GM19351 (cell line): ENCODE measurements around the gene GLOD4.
"Not testable (repeated sequence)": the region's sequence is repeated elsewhere in the genome, so short reads cannot be mapped to it uniquely, and the experiment has no call there.

ENCODE experiments used
- ATAC-seq: cut with Tn5 transposase; IDR thresholded peaks from one replicate; pipeline ENCODE4 v1.9.1; 2021; ENCODE audit warnings: mild to moderate bottlenecking, moderate library complexity; ENCODE audit not compliant: unreplicated experiment

Gene GLOD4

DNA sequence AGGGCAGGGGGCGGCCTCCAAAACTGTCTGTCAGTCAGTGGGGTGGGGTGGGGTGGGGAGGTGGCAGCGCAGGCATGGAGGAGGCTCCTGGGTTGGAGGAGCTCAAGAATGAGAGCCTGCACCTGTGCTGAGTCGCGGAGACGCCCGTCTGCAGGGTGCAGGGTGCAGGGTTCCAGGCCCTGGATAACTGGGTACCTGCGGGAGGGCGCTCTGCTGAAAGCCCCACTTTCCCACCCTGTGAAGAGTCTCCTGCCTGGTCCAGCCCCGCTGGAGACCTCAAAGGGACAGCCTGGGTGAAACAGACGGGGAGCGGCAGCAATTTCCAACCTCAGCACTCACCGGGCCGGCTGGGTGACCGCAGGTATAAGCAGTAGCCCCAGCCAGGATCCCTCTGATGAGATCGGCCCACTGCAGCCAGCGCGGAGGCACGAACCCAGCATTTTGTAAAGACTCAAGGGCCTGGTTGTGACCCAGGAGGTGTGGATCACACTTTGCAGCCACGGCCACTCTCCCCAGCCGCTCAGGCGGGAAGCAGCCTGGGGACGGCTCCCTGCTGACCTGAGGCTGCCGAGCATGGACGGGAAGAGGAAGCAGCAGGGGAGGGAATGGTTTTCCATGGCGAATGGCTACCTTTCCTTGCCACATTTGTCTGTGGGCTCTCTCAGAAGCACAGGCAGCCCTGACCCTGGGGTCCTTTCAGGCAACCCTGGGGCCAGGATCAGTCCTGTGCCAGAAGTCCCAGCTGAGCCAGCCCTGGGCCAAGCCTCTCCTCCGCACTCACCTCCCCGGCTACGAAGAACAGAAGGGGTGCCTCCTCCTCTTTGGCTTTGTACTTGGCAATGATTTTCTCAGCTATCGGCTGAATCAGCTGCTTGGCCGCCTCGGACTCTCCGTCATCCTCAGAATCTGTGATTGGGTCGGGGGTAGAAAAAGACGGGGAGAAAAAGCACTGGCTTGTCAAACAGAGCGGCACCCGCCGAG, 21.1 kb upstream of the GLOD4 start:
- ATAC-seq, result no peak

DNA sequence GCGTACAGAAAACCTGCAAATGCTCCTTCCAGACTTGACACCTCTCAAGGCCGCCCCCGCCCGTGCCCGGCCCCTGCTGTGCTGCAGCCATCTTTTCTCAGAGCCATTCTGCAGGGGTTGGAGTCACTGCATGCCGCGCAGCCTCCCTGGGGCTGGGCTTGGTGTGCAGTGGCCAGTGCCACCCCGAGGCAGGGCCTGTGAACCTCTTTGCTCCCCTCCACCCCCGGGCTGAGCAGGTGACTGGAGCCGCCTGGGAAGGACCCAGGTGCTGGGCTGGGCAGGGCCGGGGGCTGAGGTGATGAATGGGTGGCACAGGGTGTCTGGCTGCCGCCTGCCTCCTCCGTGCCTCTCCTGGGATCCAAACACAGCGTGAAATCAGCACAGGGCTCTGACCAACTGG, 20.4 kb upstream of the GLOD4 start:
- ATAC-seq, result no peak

DNA sequence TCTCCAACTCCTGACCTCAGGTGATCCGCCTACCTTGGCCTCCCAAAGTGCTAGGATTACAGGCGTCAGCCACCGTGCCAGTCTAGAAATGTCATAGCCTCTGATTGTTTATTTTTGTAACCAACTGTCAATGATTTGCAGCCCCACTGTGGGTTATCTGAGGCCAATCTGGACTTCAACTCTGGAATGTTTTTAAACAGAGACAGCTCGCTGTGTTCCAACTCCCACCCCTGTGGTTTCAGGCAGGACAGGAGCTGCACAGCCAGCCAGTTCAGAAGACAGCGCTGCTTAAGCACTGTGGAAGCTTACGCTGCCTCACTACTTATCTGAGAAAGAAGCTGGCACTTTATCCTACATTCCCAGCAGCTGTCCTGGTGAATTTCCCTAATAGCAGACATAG, 19.6 kb upstream of the GLOD4 start:
- no peak for ATAC-seq

DNA sequence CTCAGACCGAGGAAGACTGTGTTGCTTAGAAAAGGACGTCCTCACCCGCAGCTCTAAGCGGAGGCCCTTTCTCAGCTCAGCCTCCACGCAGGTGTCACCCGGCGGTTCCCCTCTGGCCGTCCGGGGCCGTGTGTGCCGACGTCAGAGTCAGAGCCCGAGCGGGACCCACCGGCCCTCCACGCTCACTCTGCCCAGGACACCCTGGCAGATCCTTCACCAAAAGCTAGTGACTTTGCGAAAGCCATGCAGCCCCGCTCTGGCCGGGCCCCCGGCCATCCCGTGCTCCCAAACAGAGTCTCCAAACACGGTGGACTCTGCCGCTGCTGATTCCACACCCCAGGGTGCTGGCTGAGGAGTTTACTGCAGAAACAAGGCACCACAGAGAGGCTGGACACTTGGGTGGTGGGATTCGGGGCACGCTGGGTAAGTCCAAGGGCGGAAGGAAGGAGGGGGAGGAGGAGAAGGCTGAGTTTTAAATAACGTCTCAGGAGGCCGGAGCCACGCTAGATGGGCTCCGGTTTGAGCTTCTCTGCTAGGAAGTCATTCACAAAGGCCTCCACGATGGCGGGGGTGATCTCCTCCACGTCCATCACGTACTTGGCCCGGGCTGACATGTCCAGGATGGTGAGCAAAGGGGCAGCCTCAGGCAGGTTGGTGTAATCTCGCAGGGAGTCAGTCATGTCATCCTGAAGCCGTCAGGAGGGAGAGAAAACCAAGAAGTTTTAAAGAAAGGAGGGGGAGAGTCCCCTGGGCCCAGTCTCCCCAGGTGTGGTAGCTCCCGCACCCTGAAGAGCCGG, 18.6 kb upstream of the GLOD4 start:
- ATAC-seq, result no peak

DNA sequence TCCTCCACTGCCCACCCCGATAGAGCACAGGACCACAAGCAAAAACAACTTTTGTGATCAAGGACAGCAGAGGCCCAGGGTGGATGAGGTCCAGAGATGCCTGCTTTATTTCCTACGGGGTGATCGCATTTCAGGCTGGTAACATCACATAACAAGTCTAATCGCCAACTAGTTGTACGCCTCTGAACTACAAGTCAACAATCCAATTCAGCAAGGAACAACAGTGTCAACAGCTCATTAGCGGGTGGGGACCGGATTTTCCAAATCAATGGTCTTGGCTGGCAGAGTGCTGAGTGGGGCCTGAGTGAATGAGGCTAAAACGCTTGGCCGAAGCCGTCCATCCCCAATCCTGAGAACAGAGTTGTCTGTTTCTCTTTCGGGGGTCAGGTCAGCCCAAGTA, 17.2 kb upstream of the GLOD4 start:
- ATAC-seq, result no peak

DNA sequence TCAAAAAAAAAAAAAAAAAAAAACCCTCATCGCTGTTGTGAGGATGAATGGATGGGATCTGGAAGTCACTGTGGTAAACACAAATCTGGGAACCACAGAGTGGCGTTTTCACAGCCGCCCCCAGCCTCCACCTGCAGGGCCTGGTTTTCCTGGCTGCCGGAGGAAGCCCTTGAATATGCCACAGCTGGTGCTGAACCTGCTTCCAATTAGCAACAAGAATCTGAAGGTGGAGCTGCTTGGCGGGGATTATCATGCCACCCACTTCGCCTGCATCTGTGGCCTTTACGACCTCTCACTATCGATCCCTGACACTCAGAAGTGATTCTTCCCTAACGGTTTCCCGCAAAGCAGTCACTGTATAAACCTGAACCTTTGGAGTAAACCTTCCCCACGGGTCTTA, 16.2 kb upstream of the GLOD4 start:
- no peak for ATAC-seq

DNA sequence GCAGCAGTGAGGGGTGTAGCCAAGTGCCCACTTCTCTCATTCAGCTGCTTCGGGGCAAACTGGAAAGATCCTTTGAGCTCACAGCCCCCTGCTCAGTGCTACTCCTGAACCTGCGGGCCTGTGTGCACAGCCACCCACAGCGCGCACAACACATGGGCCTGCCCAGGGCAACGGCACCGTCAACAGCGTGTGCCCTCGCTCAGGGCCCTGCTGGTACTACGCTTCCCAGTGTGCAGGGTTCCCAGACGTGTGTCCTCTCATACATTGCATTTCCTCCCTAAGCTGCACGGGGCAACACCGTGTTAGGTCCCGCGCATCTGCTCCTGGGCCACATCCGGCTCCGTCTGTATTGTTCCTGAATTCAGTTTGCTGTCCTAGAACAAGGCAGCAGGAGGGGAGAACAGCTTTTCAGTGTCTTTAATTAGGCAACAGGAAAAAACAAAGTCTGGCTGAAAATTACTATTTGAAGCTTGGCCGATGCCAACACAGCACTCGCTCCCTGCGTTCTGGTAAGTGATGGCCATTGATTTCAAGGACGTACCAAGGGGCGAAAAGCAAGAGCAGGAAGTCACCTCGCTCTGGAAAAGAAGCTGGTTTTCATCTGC, 15.3 kb upstream of the GLOD4 start:
- ATAC-seq, result no peak

DNA sequence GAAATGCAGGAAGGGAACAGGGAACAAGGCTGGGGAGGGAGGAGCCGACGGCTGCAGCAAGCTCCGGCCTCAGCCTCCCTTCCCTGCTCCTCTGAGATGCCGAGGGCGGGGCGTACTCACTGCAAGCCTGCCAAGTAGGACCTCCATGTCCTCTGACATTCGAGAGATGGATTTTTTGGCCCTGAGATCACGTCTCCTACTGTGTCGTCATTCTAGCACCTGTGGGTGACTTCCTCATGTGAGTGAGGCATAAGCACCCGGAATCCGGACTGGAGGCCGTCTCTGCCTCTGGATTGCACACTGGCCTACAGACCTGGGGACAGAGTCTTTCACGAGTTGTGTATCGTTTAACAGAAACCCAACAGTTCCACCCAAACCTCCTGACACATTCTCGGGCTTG, 14.5 kb upstream of the GLOD4 start:
- no peak for ATAC-seq

DNA sequence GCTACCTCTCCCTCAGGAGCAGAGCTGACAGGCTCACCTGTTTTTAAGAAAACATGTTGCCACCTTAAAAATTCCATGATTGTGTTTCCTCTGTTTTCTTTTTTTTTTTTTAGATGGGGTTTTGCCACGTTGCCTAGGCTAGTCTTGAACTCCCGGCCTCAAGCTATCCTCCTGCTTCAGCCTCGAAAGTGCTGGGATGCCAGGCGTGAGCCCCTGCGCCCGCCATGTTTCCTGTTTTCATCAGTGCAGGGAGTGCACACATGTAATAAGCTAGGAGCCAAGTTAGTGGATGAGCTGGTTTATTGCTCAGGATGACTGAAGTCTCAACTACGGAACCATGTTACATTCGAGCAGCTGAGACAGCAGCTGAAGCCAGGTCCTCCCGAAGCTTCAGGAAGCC, 13.6 kb upstream of the GLOD4 start:
- no peak for ATAC-seq

DNA sequence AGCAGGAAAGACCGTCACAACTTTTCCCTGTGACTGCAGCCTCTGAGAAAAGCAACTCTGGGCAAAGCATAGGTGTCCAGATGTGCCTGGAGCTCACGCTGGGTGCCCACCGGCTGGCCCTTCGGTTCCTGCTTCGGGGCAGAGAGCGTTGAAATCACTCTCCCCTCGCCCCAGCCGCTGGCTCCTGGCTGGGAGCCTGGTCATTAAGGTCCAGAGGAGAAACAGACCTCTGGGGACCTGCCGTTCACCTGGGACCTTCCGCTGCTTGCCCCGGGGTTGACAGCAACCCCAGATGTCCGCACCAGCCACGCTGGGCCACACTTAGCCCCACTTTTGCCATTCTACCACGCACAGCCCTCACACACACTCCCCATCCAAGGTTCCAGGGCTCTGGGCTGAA, 13.2 kb upstream of the GLOD4 start:
- ATAC-seq, result no peak

DNA sequence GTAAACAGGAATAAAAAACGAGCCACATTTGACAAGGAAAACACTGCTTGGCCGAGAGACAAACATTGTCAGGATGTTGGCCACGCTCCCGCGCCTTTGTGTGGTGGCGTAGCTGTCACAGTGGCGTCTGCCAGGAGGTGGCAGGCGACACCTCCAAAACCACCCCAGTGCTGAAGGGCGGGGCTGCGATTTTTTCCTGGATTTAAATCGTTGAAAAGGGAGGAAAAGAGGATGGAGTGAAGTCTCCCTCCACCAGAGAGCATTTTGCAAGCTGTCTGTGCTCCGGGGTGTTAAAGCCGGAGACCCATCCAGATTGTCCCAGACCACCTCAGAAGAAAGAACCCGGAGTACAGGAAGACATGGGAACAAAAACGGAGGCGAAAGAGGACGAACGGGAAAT, 12.8 kb upstream of the GLOD4 start:
- no peak for ATAC-seq

DNA sequence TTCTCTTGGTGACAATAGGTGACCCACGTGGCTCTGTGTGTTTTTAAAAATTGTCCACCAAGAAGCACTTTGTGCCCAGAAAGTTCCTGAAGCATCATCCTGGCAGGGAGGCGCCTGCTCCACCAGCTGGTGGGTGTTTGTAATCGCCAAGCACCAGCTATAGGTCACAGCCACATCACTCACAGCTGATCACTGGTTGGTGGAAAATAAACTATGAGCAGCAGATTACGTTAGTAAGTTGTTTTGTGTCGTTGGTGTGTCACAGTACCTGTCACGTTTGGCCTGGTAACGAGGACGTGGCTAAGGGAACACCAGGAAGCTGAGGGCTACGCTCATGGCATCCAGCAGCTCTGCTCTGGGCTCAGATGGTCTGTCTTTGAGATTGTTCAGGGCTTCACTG, 10.2 kb upstream of the GLOD4 start:
- ATAC-seq, result no peak

DNA sequence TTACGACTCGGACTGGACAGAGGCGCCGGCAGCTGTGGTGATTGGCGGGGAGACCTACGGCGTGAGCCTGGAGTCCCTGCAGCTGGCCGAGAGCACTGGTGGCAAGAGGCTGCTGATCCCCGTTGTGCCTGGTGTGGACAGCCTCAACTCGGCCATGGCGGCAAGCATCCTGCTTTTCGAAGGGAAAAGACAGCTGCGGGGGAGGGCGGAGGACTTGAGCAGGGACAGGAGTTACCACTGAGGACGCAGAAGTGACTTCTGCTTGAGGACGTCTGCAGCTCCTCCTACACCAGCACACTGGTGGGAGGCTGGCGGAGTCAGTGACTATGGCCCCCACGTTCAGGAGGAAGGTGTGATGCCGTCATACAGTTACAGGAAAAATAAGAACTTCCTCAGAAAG, 9.7 kb upstream of the GLOD4 start:
- no peak for ATAC-seq

DNA sequence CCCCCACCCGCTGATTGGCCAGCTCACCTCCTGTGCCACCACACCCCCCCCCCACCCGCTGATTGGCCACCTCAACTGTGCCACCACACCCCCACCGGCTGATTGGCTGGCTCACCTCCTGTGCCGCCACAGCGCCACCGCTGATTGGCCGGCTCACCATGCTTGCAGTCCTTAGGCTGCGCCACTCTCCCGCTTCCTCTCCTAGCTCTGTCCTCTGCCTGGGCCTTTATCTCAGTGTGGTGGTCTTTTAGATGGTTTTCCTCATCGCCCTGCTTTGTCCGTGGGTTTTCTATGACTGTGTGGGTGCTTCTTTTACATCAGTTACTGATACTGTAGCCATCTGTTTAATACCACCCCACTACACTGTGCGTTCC, 8.8 kb upstream of the GLOD4 start:
- ATAC-seq, result not testable (repeated sequence)

DNA sequence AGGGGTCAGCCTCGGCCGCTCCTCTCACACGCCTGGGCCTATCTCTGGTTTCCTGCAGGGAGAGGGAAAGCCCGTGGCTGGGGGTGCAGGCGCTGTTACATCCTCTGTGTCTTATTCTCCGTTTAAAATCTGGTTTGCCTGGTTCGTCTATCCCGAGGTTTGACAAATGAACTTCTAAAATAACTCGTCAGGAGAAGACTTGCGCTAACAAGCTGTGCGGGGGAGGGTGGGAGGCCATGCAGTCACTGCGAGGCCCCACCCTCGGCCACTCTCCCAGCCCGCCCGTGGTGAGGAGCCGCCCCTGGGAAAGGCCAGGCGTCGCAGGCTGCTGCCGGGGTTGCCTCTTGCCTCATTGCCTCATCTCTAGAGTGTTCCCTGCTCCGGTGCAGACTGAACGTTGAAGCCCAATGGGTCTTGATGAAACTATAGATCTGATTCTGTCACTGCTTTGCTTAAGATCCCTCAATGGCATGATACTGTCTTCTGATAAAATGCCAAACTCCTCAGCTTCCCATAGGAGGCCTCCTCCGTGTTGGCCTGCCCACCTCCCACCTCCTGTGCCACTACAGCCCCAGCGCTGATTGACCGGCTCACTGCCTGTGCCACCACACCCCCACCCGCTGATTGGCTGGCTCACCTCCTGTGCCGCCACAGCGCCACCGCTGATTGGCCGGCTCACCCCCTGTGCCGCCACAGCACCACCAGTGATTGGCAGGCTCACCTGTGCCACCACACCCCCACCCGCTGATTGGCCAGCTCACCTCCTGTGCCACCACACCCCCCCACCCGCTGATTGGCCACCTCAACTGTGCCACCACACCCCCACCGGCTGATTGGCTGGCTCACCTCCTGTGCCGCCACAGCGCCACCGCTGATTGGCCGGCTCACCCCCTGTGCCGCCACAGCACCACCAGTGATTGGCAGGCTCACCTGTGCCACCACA, 8.1 kb upstream of the GLOD4 start:
- ATAC-seq, result not testable (repeated sequence)

DNA sequence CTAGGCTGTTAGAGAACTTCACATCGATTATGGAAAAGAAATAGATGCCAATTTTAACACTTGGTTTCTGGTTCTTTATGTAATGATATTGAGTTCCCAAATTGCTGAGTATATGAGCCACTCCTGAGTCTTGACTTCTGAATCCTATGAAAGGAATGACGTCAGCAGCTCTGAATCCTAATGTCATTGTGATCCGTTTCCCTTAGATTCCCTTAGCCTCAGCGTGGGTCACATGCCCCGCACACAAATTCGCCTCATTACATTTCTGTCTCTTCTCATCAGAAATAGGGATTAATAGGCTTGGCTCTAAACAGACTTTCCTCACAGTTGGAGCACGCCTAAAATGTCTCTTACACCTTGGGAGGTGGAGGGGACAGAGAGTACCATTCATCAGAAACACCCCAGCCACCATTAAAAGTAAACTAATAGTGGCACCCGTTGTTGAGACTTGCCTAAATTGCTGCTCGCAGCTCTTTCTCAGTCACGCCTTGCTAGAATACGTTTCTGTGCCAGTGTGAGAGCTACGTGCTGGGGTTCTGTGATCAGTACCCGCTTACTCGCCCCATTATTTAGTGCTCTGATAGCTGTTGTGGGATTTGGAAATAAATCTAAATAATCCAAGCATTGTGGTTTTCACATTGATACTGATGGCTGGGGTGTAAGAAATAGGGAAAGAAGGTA, 7.2 kb upstream of the GLOD4 start:
- no peak for ATAC-seq

DNA sequence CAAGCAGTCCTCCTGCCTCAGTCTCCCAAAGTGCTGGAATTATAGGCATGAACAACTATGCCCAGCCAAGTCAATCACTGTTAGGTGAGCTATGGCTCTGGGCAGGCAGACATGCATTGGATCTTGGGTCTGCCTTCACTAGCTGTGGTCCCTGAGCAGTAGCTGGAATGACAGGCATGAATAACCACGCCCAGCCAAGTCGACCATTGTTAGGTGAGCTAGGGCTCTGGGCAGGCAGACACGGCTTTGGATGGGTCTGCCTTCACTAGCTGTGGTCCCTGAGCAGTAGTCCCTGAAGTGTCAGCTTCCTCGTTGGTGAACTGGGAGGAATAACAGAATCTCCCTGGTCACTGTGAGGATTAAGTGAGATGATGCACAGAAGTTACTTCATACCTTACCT, 6.5 kb upstream of the GLOD4 start:
- ATAC-seq, result no peak

DNA sequence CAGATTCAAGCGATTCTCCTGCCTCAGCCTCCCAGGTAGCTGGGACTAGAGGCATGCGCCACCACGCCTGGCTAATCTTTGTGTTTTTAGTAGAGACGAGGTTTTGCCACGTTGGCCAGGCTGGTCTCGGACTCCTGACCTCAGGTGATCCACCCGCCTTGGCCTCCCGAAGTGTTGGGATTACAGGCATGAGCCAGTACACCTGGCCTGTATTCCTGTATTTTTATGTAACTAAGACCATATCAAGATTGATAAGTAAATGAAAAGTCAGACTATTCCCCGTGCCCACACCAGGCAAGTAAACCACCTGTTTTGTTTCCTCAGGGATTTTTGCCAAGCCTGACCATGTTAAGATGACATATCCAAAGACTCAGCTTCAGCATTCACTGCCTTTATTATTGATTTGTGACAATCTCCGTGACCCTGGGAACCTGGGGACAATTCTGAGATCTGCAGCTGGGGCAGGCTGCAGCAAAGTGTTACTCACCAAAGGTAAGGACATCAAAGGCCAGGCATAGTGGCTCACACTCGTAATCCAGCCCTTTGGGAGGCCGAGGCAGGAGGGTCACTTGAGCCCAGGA, 5.7 kb upstream of the GLOD4 start:
- no peak for ATAC-seq

DNA sequence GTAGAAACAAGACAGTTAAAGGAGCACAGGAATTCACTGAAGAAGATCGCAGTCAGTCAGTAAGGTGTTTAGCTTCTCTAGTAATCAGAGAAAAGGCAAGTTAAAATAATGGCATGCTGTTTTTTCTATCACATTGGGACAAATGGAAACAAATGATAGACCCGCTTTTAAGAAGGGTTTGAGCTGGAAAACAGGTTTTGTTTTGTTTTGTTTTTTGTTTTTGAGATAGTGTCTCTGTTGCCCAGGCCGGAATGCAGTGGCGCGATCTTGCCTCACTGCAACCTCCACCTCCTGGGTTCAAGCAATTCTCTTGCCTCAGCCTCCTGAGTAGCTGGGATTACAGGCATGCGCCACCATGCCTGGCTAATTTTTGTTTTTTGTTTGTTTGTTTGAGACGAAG, 3.8 kb upstream of the GLOD4 start:
- not testable (repeated sequence) for ATAC-seq

DNA sequence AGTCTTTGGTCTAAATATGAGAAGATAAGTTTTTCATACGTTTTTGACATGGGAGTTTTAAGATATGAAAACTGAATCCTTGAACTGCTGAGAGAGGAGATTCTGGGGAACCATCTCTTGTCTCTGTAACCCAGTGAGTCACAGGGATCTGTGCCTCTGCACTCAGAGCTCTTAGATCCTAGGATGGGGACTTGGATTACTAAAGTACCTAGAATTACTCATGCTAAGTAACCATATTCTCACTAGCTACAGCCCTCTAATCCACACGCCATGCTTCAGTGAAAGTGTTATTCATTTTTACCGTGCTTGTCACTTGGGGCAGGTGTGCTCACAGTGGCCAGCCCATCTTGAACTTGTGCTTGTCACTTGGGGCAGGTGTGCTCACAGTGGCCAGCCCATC, 2.1 kb upstream of the GLOD4 start:
- ATAC-seq, result no peak
